HepG2 (cell line): ENCODE results near the gene RBM34. TPM values are rescaled to one million over a fixed set of nuclear protein-coding genes. Genes with fewer than 3 reads are reported as not detected.

ENCODE experiments used
- EP300 ChIP-seq, 3 experiments: sonication (generic) in 1 of 3; formaldehyde crosslinking in 1 of 3; IDR thresholded peaks; 2 replicates each; pipeline versions ENCODE4 v1.5.1 to v1.6.1; 2011 to 2020; ENCODE audit warnings: low read depth in 2 of 3, low read length in 2 of 3, borderline replicate concordance in 1 of 3, improper control_type of control experiment in 1 of 3, mild to moderate bottlenecking in 1 of 3, missing genetic modification reagents in 1 of 3, moderate library complexity in 1 of 3
- HOXA9 ChIP-seq: sonication (generic); formaldehyde crosslinking; IDR thresholded peaks from 2 replicates; pipeline ENCODE4 v1.8.1; 2022; ENCODE audit warnings: missing genetic modification reagents, mild to moderate bottlenecking, moderate library complexity, borderline replicate concordance
- IKZF4 ChIP-seq: sonication (generic); formaldehyde crosslinking; IDR thresholded peaks from 2 replicates; pipeline ENCODE4 v1.5.1; 2020; ENCODE audit warnings: borderline replicate concordance, mild to moderate bottlenecking, low read depth, missing genetic modification reagents; ENCODE audit errors: not compliant biosample characterization
- JUNB ChIP-seq: sonication (generic); formaldehyde crosslinking; IDR thresholded peaks from 2 replicates; pipeline ENCODE4 v1.8.0; 2022; ENCODE audit warnings: missing genetic modification reagents, mild to moderate bottlenecking, borderline replicate concordance
- KLF16 ChIP-seq, 2 experiments: sonication (generic) in 1 of 2; formaldehyde crosslinking in 1 of 2; IDR thresholded peaks; 2 replicates each; pipeline versions ENCODE4 v1.6.1 to v1.8.0; 2016 to 2023; ENCODE audit warnings: missing genetic modification reagents in 2 of 2, missing compliant biosample characterization in 1 of 2
- NFYC ChIP-seq: IDR thresholded peaks from 2 replicates; pipeline ENCODE4 v1.6.1; 2016; ENCODE audit warnings: missing genetic modification reagents, missing compliant biosample characterization
- NR2C2 ChIP-seq: sonication (generic); formaldehyde crosslinking; IDR thresholded peaks from 2 replicates; pipeline ENCODE4 v1.4.0; 2020; ENCODE audit warnings: missing genetic modification reagents, mild to moderate bottlenecking, moderate library complexity, borderline replicate concordance
- PHF21A ChIP-seq: sonication (generic); formaldehyde crosslinking; IDR thresholded peaks from 2 replicates; pipeline ENCODE4 v1.5.0; 2020; ENCODE audit warnings: mild to moderate bottlenecking, missing genetic modification reagents
- SMARCE1 ChIP-seq: fragments of 450-650 bp; IDR thresholded peaks from 2 replicates; pipeline ENCODE4 v1.6.1; 2017; ENCODE audit warnings: borderline replicate concordance
- STAT5B ChIP-seq: sonication (generic); formaldehyde crosslinking; IDR thresholded peaks from 2 replicates; pipeline ENCODE4 v1.4.0; 2020; ENCODE audit warnings: missing genetic modification reagents
- TCF7L2 ChIP-seq: IDR thresholded peaks from 2 replicates; pipeline ENCODE4 v1.6.1; 2011; ENCODE audit warnings: mild to moderate bottlenecking, low read depth, low read length, moderate library complexity
- WIZ ChIP-seq: sonication (generic); formaldehyde crosslinking; IDR thresholded peaks from 2 replicates; pipeline ENCODE4 v1.5.1; 2020; ENCODE audit warnings: mild to moderate bottlenecking, missing genetic modification reagents
- YEATS4 ChIP-seq: sonication (generic); formaldehyde crosslinking; IDR thresholded peaks from 2 replicates; pipeline ENCODE4 v1.4.0; 2020; ENCODE audit warnings: missing genetic modification reagents, borderline replicate concordance
- ZFP36 ChIP-seq: fragments of 150-350 bp; IDR thresholded peaks from 2 replicates; pipeline ENCODE4 v1.6.1; 2018; ENCODE audit warnings: borderline replicate concordance, low read length, low read depth; ENCODE audit not compliant: partially characterized antibody
- ZNF121 ChIP-seq: sonication (generic); formaldehyde crosslinking; IDR thresholded peaks from 2 replicates; pipeline ENCODE4 v1.5.0; 2020; ENCODE audit warnings: mild to moderate bottlenecking, missing genetic modification reagents
- ZNF337 ChIP-seq: sonication (generic); formaldehyde crosslinking; IDR thresholded peaks from 2 replicates; pipeline ENCODE4 v1.5.1; 2020; ENCODE audit warnings: missing genetic modification reagents, low read depth, mild to moderate bottlenecking, borderline replicate concordance
- ZNF382 ChIP-seq: sonication (generic); formaldehyde crosslinking; IDR thresholded peaks from 2 replicates; pipeline ENCODE4 v1.5.0; 2020; ENCODE audit warnings: missing genetic modification reagents, mild to moderate bottlenecking, borderline replicate concordance
- ZNF546 ChIP-seq: sonication (generic); formaldehyde crosslinking; conservative IDR thresholded peaks from 2 replicates; pipeline ENCODE4 v1.8.1; 2023; ENCODE audit warnings: mild to moderate bottlenecking, missing genetic modification reagents
- ZNF777 ChIP-seq: sonication (generic); formaldehyde crosslinking; IDR thresholded peaks from 2 replicates; pipeline ENCODE4 v1.4.0; 2020; ENCODE audit warnings: missing genetic modification reagents
- polyA plus RNA-seq, 8 experiments: library from polyadenylated mRNA; depleted of rRNA in 3 of 8; stranded (reverse) in 7 of 8; unstranded in 1 of 8; fragments of >200 nt; fragmentation: Illumina TruSeq in 4 of 8; extraction: Trizol in 4 of 8; gene quantifications; 2 replicates each; pipeline versions ENCODE4 v1.2.1 to v1.2.3, GENCODE V29; 2011 to 2016; ENCODE audit warnings: low read depth in 4 of 8, missing spikeins in 1 of 8, mixed read lengths in 1 of 8; ENCODE audit not compliant: insufficient read depth in 1 of 8
- total RNA-seq, 5 experiments: library from RNA; depleted of rRNA; stranded (reverse); fragments of >200 nt; fragmentation: Illumina TruSeq; extraction: Trizol; gene quantifications; 2 replicates each; pipeline ENCODE4 v1.2.3, GENCODE V29; 2016; ENCODE audit warnings: low read depth in 1 of 5
- TF ChIP-seq, protein P1 (sequence below): sonication (generic); formaldehyde crosslinking; IDR thresholded peaks from 2 replicates; pipeline ENCODE4 v1.5.0; 2020; ENCODE audit warnings: missing genetic modification reagents
- TF ChIP-seq, protein P2 (sequence below): sonication (generic); formaldehyde crosslinking; IDR thresholded peaks from 2 replicates; pipeline ENCODE4 v1.4.0; 2020; ENCODE audit warnings: missing genetic modification reagents
- TF ChIP-seq, protein P3 (sequence below): IDR thresholded peaks from 2 replicates; pipeline ENCODE4 v1.6.1; 2018; ENCODE audit warnings: missing genetic modification reagents, mild to moderate bottlenecking, missing compliant biosample characterization
- TF ChIP-seq, protein P4 (sequence below): sonication (generic); formaldehyde crosslinking; IDR thresholded peaks from 2 replicates; pipeline ENCODE4 v1.5.0; 2020; ENCODE audit warnings: missing genetic modification reagents, mild to moderate bottlenecking, borderline replicate concordance

RBM34 gene
- total and polyA plus RNA-seq, 2 of the 13 experiments (the other 11 are each of a cell fraction or from before 2014, with no cell fraction given): 34.7 to 73.0 TPM

DNA sequence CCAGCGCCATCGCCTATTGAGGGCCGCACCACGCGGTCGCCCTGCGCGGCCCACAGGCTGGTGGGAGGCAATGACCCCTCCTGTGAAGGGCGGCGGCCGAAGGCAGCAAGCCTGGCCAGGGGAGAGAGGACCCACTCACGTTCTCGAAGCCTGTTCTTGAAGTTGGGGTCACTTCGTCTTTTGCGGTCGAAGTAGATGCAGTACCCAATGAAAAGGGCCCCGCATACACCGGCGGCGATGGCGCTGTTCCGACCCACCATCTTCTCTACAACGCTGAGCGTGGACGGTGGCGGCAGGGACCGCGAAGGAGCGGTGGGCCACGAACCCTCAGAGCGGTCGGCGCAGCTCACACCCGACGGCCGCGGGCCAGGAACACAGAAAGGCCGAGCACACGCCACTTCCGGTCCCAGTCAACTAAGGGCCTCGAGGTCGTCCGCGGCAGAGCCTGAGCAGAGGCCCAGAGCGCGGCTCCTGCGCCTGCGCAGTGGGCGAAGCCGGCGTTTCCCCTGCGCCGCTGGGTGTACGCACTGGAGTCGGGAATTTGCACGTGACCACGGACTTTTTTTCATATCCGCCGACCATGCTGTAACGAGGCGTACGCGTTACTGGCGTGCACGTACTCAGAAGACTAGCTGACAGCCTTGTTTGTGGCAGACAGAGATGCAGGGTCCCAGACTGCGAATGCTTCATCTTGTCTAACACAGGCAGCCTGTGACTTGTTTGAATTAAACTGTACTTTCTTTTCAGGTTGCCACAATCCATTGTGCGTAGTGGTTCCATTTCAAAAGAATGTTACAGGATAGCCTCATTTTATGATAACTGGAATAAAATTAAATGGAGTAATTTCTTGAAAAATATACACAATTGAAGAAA, 32.4 kb downstream of the RBM34 start, which contains the start of gene TOMM20 (continued):
- TF ChIP-seq KLF16 (CRISPR knock-in tag; IDR thresholded peaks at IDR 0.05): 0 out of 4 replicates have a peak, but pooled peaks of 1 of the 2 experiments have one; percentile 36
- TF ChIP-seq, protein P1, sequence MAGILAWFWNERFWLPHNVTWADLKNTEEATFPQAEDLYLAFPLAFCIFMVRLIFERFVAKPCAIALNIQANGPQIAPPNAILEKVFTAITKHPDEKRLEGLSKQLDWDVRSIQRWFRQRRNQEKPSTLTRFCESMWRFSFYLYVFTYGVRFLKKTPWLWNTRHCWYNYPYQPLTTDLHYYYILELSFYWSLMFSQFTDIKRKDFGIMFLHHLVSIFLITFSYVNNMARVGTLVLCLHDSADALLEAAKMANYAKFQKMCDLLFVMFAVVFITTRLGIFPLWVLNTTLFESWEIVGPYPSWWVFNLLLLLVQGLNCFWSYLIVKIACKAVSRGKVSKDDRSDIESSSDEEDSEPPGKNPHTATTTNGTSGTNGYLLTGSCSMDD (CRISPR knock-in tag): no peak
- TF ChIP-seq ZNF546 (CRISPR knock-in tag): no peak
- peak; percentile 43 for TF ChIP-seq ZNF121 (CRISPR knock-in tag)
- no peak for TF ChIP-seq IKZF4 (CRISPR knock-in tag)
- peak; percentile 75 for TF ChIP-seq NR2C2 (CRISPR knock-in tag)
- no peak for TF ChIP-seq TCF7L2
- TF ChIP-seq ZNF777 (CRISPR knock-in tag): peak; percentile 98
- TF ChIP-seq, protein P2, sequence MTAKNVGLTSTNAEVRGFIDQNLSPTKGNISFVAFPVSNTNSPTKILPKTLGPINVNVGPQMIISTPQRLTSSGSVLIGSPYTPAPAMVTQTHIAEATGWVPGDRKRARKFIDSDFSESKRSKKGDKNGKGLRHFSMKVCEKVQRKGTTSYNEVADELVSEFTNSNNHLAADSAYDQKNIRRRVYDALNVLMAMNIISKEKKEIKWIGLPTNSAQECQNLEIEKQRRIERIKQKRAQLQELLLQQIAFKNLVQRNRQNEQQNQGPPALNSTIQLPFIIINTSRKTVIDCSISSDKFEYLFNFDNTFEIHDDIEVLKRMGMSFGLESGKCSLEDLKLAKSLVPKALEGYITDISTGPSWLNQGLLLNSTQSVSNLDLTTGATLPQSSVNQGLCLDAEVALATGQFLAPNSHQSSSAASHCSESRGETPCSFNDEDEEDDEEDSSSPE (CRISPR knock-in tag): peak; percentile 71
- peak; percentile 33; the same call in 1 of the 2 replicates for TF ChIP-seq NFYC (CRISPR knock-in tag)
- TF ChIP-seq, protein P3, sequence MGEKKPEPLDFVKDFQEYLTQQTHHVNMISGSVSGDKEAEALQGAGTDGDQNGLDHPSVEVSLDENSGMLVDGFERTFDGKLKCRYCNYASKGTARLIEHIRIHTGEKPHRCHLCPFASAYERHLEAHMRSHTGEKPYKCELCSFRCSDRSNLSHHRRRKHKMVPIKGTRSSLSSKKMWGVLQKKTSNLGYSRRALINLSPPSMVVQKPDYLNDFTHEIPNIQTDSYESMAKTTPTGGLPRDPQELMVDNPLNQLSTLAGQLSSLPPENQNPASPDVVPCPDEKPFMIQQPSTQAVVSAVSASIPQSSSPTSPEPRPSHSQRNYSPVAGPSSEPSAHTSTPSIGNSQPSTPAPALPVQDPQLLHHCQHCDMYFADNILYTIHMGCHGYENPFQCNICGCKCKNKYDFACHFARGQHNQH: peak; percentile 92; the same call in 1 of the 2 replicates
- no peak for TF ChIP-seq STAT5B (CRISPR knock-in tag)
- TF ChIP-seq JUNB: no peak
- TF ChIP-seq EP300 (IDR thresholded peaks at IDR 0.05; ENCODE audit: low read depth in 2 of 2, low read length in 2 of 2): peak in 1 of 2 experiments; percentile 5; a peak in 1 of 4 replicates
- no peak for TF ChIP-seq EP300 (CRISPR knock-in tag; IDR thresholded peaks at IDR 0.05; ENCODE audit: borderline replicate concordance)
- TF ChIP-seq PHF21A (CRISPR knock-in tag): peak; percentile 87
- TF ChIP-seq HOXA9 (CRISPR knock-in tag): no peak
- TF ChIP-seq ZNF337 (CRISPR knock-in tag): no peak
- TF ChIP-seq, protein P4, sequence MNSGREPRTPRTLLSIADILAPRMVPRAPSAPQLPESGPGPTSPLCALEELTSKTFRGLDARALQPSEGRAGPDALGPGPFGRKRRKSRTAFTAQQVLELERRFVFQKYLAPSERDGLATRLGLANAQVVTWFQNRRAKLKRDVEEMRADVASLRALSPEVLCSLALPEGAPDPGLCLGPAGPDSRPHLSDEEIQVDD (CRISPR knock-in tag): no peak
- no peak for TF ChIP-seq WIZ
- TF ChIP-seq ZFP36: no peak
- peak; percentile 93 for TF ChIP-seq YEATS4 (CRISPR knock-in tag)
- TF ChIP-seq ZNF382 (CRISPR knock-in tag): no peak
- TF ChIP-seq SMARCE1: no peak
